Right lobe of liver (tissue), 4 donors: ENCODE data around the gene CREB3L2.

Experiments used
- POLR2A ChIP-seq: fragments of 450-650 bp; IDR thresholded peaks from one replicate; pipeline ENCODE4 v1.6.1; 2017; ENCODE audit warnings: antibody characterized with exemption, mild to moderate bottlenecking
- TF ChIP-seq, protein P1 (sequence below), 4 donors: fragments of 200-600 bp in 3 of 4; fragments of 450-650 bp in 1 of 4; IDR thresholded peaks; one replicate each; pipeline versions ENCODE4 v1.5.1 to v1.8.0; 2016 to 2022; ENCODE audit warnings: antibody characterized with exemption in 4 of 4, mild to moderate bottlenecking in 2 of 4
- donor health status: DM: no; HTN: no; CAD: no.
- donor health status: DM: no; HTN: no; CAD: no.
- donor health status: DM: no; HTN: yes; CAD: no.

DNA sequence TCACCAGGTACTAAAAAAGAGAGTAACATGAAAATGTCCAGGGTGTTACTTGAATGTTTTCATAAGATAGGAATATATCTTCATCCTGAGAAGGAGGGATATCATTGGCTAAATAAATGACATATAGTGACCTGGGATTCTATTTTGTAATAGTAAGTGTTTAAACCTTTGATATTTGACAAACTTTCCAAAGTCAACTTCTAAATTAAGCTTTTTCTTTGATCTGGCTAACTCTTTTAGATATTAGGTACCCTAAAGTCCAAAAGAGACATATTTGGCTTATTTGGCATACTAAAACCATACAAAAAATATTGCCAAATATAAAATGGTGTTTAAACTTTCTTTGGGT, 22.4 kb upstream of the CREB3L2 start:
- TF ChIP-seq, protein P1, sequence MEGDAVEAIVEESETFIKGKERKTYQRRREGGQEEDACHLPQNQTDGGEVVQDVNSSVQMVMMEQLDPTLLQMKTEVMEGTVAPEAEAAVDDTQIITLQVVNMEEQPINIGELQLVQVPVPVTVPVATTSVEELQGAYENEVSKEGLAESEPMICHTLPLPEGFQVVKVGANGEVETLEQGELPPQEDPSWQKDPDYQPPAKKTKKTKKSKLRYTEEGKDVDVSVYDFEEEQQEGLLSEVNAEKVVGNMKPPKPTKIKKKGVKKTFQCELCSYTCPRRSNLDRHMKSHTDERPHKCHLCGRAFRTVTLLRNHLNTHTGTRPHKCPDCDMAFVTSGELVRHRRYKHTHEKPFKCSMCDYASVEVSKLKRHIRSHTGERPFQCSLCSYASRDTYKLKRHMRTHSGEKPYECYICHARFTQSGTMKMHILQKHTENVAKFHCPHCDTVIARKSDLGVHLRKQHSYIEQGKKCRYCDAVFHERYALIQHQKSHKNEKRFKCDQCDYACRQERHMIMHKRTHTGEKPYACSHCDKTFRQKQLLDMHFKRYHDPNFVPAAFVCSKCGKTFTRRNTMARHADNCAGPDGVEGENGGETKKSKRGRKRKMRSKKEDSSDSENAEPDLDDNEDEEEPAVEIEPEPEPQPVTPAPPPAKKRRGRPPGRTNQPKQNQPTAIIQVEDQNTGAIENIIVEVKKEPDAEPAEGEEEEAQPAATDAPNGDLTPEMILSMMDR (IDR thresholded peaks at IDR 0.05): no peak
- TF ChIP-seq POLR2A: no peak
